HCT116 (cell line): ENCODE measurements around the gene RTN4RL1.

Experiments used
- EGR1 ChIP-seq: IDR thresholded peaks from 2 replicates; pipeline ENCODE4 v1.6.1; 2012; ENCODE audit warnings: low read depth
- POLR2A ChIP-seq: IDR thresholded peaks from 2 replicates; pipeline ENCODE4 v1.7.0; 2011; ENCODE audit warnings: borderline replicate concordance; ENCODE audit not compliant: insufficient read depth, insufficient read length; ENCODE audit errors: extremely low read depth
- POLR2AphosphoS5 ChIP-seq: IDR thresholded peaks from 2 replicates; pipeline ENCODE4 v1.6.1; 2011; ENCODE audit warnings: mild to moderate bottlenecking, low read depth, low read length, moderate library complexity
- SP1 ChIP-seq: IDR thresholded peaks from 2 replicates; pipeline ENCODE4 v1.6.1; 2012; ENCODE audit warnings: low read depth
- YY1 ChIP-seq: IDR thresholded peaks from 2 replicates; pipeline ENCODE4 v1.6.1; 2011; ENCODE audit warnings: low read length, low read depth, moderate library complexity, mild to moderate bottlenecking; ENCODE audit not compliant: insufficient replicate concordance; ENCODE audit errors: extremely low read depth
- ZNF274 ChIP-seq: fragments of 200-500 bp; sonication (Bioruptor generic); IDR thresholded peaks from 2 replicates; pipeline ENCODE4 v1.6.1; 2014; ENCODE audit warnings: mild to moderate bottlenecking, low read depth, low read length, inconsistent platforms
- TF ChIP-seq, protein P1 (sequence below), 3 experiments: fragments of 200-600 bp in 1 of 3; sonication (generic) in 1 of 3; IDR thresholded peaks in 2 of 3; conservative IDR thresholded peaks in 1 of 3; 2 replicates each; pipeline ENCODE4 v1.5.1; 2012 to 2017; ENCODE audit warnings: low read depth in 2 of 3, low read length in 2 of 3, antibody characterized with exemption in 1 of 3, borderline replicate concordance in 1 of 3, control low read depth in 1 of 3, mild to moderate bottlenecking in 1 of 3, mixed read lengths in 1 of 3, mixed run types in 1 of 3, moderate library complexity in 1 of 3; ENCODE audit not compliant: insufficient read depth in 1 of 3
- TF ChIP-seq, protein P2 (sequence below): IDR thresholded peaks from 2 replicates; pipeline ENCODE4 v1.6.1; 2012; ENCODE audit warnings: low read depth
- TF ChIP-seq, protein P3 (sequence below): IDR thresholded peaks from 2 replicates; pipeline ENCODE4 v1.6.1; 2012
- TF ChIP-seq, protein P4 (sequence below): IDR thresholded peaks from 2 replicates; pipeline ENCODE4 v1.6.1; 2012
- TF ChIP-seq, protein P5 (sequence below): IDR thresholded peaks from 2 replicates; pipeline ENCODE4 v1.6.1; 2011; ENCODE audit warnings: mild to moderate bottlenecking, low read length, moderate library complexity; ENCODE audit not compliant: insufficient replicate concordance; ENCODE audit errors: extremely low read depth

DNA sequence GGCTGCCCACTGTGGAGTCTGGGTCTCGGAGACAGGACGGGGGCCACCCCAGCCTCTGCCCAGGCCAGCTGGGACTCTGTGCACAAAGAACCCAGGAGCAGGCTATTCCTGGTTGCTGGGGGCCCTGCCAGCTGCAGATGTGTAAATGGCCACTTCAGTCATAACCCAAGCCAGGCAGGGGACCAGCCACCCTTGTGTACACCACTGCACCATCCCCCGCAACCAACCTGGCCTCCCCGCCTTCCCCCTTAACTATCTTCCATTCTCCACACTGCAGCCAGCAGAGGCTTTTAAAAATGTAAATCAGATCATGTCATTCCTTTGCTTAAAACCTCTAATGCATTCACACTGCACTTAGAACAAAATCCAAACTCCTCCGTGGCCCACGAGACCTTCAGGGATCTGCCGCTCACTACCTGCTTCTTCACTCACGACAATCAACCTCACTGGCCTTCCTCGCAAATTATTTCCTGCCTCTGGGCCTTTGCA lies 28.3 kb downstream of the RTN4RL1 start:
- TF ChIP-seq SP1 (no peak), POLR2A (no peak), POLR2AphosphoS5 (no peak), ZNF274 (no peak), EGR1 (no peak), YY1 (no peak)
- TF ChIP-seq, protein P1, sequence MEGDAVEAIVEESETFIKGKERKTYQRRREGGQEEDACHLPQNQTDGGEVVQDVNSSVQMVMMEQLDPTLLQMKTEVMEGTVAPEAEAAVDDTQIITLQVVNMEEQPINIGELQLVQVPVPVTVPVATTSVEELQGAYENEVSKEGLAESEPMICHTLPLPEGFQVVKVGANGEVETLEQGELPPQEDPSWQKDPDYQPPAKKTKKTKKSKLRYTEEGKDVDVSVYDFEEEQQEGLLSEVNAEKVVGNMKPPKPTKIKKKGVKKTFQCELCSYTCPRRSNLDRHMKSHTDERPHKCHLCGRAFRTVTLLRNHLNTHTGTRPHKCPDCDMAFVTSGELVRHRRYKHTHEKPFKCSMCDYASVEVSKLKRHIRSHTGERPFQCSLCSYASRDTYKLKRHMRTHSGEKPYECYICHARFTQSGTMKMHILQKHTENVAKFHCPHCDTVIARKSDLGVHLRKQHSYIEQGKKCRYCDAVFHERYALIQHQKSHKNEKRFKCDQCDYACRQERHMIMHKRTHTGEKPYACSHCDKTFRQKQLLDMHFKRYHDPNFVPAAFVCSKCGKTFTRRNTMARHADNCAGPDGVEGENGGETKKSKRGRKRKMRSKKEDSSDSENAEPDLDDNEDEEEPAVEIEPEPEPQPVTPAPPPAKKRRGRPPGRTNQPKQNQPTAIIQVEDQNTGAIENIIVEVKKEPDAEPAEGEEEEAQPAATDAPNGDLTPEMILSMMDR (IDR thresholded peaks at IDR 0.05 in 2 of 3, conservative IDR thresholded peaks at IDR 0.05 in 1 of 3; ENCODE audit: borderline replicate concordance in 1 of 3, insufficient read depth in 1 of 3, low read depth in 2 of 3, low read length in 2 of 3): no peak
- TF ChIP-seq, protein P2, sequence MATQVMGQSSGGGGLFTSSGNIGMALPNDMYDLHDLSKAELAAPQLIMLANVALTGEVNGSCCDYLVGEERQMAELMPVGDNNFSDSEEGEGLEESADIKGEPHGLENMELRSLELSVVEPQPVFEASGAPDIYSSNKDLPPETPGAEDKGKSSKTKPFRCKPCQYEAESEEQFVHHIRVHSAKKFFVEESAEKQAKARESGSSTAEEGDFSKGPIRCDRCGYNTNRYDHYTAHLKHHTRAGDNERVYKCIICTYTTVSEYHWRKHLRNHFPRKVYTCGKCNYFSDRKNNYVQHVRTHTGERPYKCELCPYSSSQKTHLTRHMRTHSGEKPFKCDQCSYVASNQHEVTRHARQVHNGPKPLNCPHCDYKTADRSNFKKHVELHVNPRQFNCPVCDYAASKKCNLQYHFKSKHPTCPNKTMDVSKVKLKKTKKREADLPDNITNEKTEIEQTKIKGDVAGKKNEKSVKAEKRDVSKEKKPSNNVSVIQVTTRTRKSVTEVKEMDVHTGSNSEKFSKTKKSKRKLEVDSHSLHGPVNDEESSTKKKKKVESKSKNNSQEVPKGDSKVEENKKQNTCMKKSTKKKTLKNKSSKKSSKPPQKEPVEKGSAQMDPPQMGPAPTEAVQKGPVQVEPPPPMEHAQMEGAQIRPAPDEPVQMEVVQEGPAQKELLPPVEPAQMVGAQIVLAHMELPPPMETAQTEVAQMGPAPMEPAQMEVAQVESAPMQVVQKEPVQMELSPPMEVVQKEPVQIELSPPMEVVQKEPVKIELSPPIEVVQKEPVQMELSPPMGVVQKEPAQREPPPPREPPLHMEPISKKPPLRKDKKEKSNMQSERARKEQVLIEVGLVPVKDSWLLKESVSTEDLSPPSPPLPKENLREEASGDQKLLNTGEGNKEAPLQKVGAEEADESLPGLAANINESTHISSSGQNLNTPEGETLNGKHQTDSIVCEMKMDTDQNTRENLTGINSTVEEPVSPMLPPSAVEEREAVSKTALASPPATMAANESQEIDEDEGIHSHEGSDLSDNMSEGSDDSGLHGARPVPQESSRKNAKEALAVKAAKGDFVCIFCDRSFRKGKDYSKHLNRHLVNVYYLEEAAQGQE: no peak
- TF ChIP-seq, protein P3, sequence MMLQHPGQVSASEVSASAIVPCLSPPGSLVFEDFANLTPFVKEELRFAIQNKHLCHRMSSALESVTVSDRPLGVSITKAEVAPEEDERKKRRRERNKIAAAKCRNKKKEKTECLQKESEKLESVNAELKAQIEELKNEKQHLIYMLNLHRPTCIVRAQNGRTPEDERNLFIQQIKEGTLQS: no peak
- TF ChIP-seq, protein P4, sequence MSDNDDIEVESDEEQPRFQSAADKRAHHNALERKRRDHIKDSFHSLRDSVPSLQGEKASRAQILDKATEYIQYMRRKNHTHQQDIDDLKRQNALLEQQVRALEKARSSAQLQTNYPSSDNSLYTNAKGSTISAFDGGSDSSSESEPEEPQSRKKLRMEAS: no peak
- TF ChIP-seq, protein P5, sequence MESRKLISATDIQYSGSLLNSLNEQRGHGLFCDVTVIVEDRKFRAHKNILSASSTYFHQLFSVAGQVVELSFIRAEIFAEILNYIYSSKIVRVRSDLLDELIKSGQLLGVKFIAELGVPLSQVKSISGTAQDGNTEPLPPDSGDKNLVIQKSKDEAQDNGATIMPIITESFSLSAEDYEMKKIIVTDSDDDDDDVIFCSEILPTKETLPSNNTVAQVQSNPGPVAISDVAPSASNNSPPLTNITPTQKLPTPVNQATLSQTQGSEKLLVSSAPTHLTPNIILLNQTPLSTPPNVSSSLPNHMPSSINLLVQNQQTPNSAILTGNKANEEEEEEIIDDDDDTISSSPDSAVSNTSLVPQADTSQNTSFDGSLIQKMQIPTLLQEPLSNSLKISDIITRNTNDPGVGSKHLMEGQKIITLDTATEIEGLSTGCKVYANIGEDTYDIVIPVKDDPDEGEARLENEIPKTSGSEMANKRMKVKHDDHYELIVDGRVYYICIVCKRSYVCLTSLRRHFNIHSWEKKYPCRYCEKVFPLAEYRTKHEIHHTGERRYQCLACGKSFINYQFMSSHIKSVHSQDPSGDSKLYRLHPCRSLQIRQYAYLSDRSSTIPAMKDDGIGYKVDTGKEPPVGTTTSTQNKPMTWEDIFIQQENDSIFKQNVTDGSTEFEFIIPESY: no peak
